ENCODE results near the gene TMEM179. TPM values are rescaled to one million over a fixed set of nuclear protein-coding genes. Genes with fewer than 3 reads are reported as not detected.

Gene TMEM179
- total RNA-seq, 4 donors from 2014 or later = 1.1 to 10.5 (median 1.4) TPM; not detected in 1

DNA sequence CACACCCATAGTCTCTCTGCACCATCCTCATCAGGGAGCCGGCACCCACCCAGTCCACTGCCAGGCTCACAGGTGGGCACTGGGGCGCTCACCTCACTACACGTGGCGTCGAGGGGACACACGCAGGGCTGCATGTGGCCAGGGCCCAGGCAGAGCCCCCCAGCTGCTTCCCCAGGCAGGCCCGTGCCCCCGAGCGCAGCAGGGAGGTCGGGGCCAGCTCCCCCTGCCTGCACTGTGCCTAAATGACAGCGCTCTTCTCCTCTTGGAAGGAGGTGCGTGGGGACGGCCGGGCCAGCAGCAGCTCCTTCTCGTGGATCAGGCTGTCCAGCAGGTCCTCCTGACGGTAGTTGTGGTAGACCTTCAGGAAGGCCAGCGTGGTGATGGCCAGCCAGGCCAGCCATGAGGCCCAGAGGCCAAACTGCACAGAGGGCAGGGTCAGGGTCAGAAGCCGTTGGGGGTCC lies 11.3 kb downstream of the TMEM179 start:
- TF ChIP-seq EP300 (IDR thresholded peaks at IDR 0.05; ENCODE audit: low read depth) (no peak), POLR2A (IDR thresholded peaks at IDR 0.05) (no peak), POLR2AphosphoS5 (IDR thresholded peaks at IDR 0.05) (no peak)
- TF ChIP-seq, protein P1, sequence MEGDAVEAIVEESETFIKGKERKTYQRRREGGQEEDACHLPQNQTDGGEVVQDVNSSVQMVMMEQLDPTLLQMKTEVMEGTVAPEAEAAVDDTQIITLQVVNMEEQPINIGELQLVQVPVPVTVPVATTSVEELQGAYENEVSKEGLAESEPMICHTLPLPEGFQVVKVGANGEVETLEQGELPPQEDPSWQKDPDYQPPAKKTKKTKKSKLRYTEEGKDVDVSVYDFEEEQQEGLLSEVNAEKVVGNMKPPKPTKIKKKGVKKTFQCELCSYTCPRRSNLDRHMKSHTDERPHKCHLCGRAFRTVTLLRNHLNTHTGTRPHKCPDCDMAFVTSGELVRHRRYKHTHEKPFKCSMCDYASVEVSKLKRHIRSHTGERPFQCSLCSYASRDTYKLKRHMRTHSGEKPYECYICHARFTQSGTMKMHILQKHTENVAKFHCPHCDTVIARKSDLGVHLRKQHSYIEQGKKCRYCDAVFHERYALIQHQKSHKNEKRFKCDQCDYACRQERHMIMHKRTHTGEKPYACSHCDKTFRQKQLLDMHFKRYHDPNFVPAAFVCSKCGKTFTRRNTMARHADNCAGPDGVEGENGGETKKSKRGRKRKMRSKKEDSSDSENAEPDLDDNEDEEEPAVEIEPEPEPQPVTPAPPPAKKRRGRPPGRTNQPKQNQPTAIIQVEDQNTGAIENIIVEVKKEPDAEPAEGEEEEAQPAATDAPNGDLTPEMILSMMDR (IDR thresholded peaks at IDR 0.05) = no peak
- Histone ChIP-seq H3K4me3 (no peak overlapping the region), H3K27ac (no peak overlapping the region), H3K9me3 (no peaks in the 10 kb centered on the region), H3K36me3 (no peaks in the 10 kb centered on the region), H3K4me1 (no peaks in the 10 kb centered on the region), H3K27me3 (no peaks in the 10 kb centered on the region)
- in situ Hi-C loops (cut with MboI; ENCODE audit: low pct_ligation_motif_present in 1 of 4, low pct_unique_long_range_greater_than_20kb in 1 of 4, low sequenced_read_pairs in 3 of 4) = no loop called here
- DNase-seq = no peak
- intact Hi-C loops (cut with DNase I; ENCODE audit: low total_unique reads) = no loop called here
- 81% methylated on average over 10 of the region's 18 CpGs; no CpG with 5 or more reads in 1 of the 2 donors for WGBS, 2 donors (ENCODE audit: low coverage in 1 of 2)

DNA sequence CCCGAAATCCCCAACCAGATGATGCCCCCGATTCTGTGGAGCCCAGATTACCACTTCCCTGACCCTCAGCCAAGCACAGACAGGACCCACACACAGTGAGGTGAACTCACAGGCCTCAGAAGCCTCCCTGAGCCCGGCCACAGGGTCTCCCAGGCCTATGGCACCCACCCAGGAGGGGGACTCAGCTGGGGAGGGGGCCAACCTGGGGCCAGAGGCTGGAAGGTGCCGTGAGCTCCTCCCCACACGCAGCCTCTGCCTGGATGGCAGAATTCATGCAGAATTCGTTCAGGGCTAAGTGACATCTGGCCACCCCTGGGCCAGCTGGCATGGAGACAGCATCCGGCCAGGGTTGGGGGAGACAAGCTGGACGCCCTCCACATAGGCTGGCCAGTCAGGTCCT lies 11.8 kb downstream of the TMEM179 start:
- no peak overlapping the region for H3K27ac ChIP-seq
- TF ChIP-seq EP300 (IDR thresholded peaks at IDR 0.05; ENCODE audit: low read depth) (no peak), POLR2AphosphoS5 (IDR thresholded peaks at IDR 0.05) (no peak), POLR2A (IDR thresholded peaks at IDR 0.05) (no peak)
- TF ChIP-seq, protein P1 (IDR thresholded peaks at IDR 0.05) = no peak
- 67 to 82% methylated on average over 1 to 6 of the region's 8 CpGs for WGBS, 2 donors (ENCODE audit: low coverage in 1 of 2)
- no peak for DNase-seq
- intact Hi-C loops (cut with DNase I; ENCODE audit: low total_unique reads) = no loop called here
- in situ Hi-C loops (cut with MboI; ENCODE audit: low pct_ligation_motif_present in 1 of 4, low pct_unique_long_range_greater_than_20kb in 1 of 4, low sequenced_read_pairs in 3 of 4) = no loop called here
- no peaks in the 10 kb centered on the region for H3K27me3 ChIP-seq
- no peaks in the 10 kb centered on the region for H3K4me1 ChIP-seq
- no peaks in the 10 kb centered on the region for H3K36me3 ChIP-seq
- H3K9me3 ChIP-seq = no peaks in the 10 kb centered on the region
- no peak overlapping the region for H3K4me3 ChIP-seq

DNA sequence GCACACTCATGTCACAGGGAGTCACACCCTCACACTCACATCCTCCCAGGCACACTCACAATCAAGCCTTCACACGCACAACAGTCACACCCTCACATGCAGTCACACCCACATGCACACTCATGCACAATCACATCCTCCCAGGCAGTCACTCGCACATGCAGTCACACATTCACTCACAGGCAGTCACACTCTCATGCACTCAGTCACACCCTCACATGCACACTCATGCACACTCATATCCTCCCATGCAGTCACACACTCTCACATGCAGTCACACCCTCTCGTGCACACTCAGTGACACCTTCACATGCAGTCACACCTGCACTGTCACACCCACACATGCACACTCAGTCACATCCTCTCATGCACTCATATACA lies 12.3 kb downstream of the TMEM179 start:
- no peaks in the 10 kb centered on the region for H3K4me1 ChIP-seq
- no peak for TF ChIP-seq EP300 (IDR thresholded peaks at IDR 0.05; ENCODE audit: low read depth)
- TF ChIP-seq, protein P1 (IDR thresholded peaks at IDR 0.05) = no peak
- TF ChIP-seq POLR2AphosphoS5 (IDR thresholded peaks at IDR 0.05) = no peak
- no peak for TF ChIP-seq POLR2A (IDR thresholded peaks at IDR 0.05)
- no peaks in the 10 kb centered on the region for H3K27me3 ChIP-seq
- H3K27ac ChIP-seq = no peak overlapping the region
- no peak overlapping the region for H3K4me3 ChIP-seq
- in situ Hi-C loops (cut with MboI; ENCODE audit: low pct_ligation_motif_present in 1 of 4, low pct_unique_long_range_greater_than_20kb in 1 of 4, low sequenced_read_pairs in 3 of 4) (no loop called here), intact Hi-C loops (cut with DNase I; ENCODE audit: low total_unique reads) (no loop called here)
- DNase-seq = no peak
- H3K9me3 ChIP-seq = no peaks in the 10 kb centered on the region
- WGBS, 2 donors (ENCODE audit: low coverage in 1 of 2) = 53 to 65% methylated on average over 2 to 3 of the region's 3 CpGs
- H3K36me3 ChIP-seq = no peaks in the 10 kb centered on the region

DNA sequence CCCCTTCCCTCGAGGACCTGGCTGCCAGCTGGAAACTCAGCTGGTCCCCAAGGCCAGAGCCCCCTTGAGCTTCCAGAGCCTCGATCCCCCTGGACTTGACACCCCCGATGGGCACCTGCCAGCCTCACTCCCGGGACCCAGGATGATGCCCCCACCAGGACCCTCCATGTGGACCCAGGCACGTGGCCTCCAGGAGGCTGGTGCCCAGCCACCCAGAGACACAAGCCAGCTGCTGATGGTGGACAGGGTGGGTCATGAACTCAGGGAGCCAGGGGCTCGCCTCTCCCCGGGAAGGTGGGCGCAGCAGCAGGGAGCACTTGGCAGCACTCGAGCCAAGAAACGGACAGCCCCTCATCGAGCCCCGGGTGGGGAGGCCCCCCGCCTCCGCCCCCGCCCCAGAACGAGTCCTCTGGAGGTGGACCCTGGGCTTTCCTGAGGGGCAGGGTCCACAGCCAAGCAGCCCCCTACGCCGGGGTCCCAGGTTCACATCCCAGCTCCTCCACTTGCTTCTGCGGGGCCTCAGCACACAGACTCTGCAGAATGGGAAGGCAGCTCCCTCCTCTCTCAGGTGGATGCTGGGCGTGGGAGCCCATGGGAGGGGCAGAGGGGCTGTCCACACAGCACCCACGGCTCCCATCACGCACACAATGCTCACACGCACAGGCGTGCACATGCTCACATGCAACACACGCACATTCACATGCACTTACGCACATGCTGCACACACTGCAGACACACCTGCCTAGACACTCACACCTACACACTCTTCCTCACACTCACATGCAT lies 12.9 kb downstream of the TMEM179 start:
- TF ChIP-seq POLR2AphosphoS5 (IDR thresholded peaks at IDR 0.05) = no peak
- TF ChIP-seq, protein P1 (IDR thresholded peaks at IDR 0.05) = no peak
- no peak for TF ChIP-seq EP300 (IDR thresholded peaks at IDR 0.05; ENCODE audit: low read depth)
- TF ChIP-seq POLR2A (IDR thresholded peaks at IDR 0.05) = no peak
- Histone ChIP-seq H3K36me3 (no peaks in the 10 kb centered on the region), H3K4me1 (no peaks in the 10 kb centered on the region), H3K4me3 (no peak overlapping the region), H3K27me3 (no peaks in the 10 kb centered on the region), H3K9me3 (no peaks in the 10 kb centered on the region), H3K27ac (no peak overlapping the region)
- intact Hi-C loops (cut with DNase I; ENCODE audit: low total_unique reads) = no loop called here
- in situ Hi-C loops (cut with MboI; ENCODE audit: low pct_ligation_motif_present in 1 of 4, low pct_unique_long_range_greater_than_20kb in 1 of 4, low sequenced_read_pairs in 3 of 4) = no loop called here
- DNase-seq = no peak
- WGBS, 2 donors (ENCODE audit: low coverage in 1 of 2) = 70% methylated on average over 12 of the region's 26 CpGs; no CpG with 5 or more reads in 1 of the 2 donors
